Colonic mucosa (tissue), 4 donors: Measurements from ENCODE around the gene ETV6. TPM values are rescaled to one million over a fixed set of nuclear protein-coding genes. Genes with fewer than 3 reads are reported as not detected.

Source experiments
- DNase-seq: peaks from one replicate; pipeline ENCODE4 v3.0.0-alpha.2; 2020
- H3K27ac ChIP-seq: fragments of 200-600 bp; one replicate; pipeline ENCODE4 v1.8.0; 2021
- H3K27me3 ChIP-seq: fragments of 200-600 bp; one replicate; pipeline ENCODE4 v1.8.0; 2021
- H3K36me3 ChIP-seq: fragments of 200-600 bp; one replicate; pipeline ENCODE4 v1.8.0; 2021
- H3K4me1 ChIP-seq: fragments of 200-600 bp; one replicate; pipeline ENCODE4 v1.8.0; 2021; ENCODE audit warnings: mild to moderate bottlenecking
- H3K4me3 ChIP-seq: fragments of 200-600 bp; one replicate; pipeline ENCODE4 v1.8.0; 2021
- H3K9ac ChIP-seq, 2 donors: one replicate each; pipeline ENCODE4 v1.7.0; 2013; ENCODE audit warnings: control low read depth in 2 of 2, low read depth in 2 of 2, low read length in 2 of 2
- H3K9me3 ChIP-seq: fragments of 200-600 bp; one replicate; pipeline ENCODE4 v1.8.0; 2021
- CTCF ChIP-seq: fragments of 200-600 bp; IDR thresholded peaks from one replicate; pipeline ENCODE4 v1.8.0; 2022; ENCODE audit warnings: antibody characterized with exemption, mild to moderate bottlenecking
- intact Hi-C: fragments of 100-400 bp; cut with DNase I; formaldehyde crosslinking; loops from one replicate; pipeline ENCODE4 v1.14.1; 2022
- total RNA-seq, 2 donors: library from RNA; stranded (reverse); fragmentation: NEBNext Ultra II Directional in 1 of 2; extraction: Animal tissue kit (Norgen Biotek cat#: 25700) in 1 of 2; gene quantifications; one replicate each; pipeline ENCODE4 v1.2.1, GENCODE V29; 2021
- donor health status: healthy.
- donor health status: DM: no; HTN: no; CAD: no.
- donor health status: DM: no; HTN: no; CAD: no.

ETV6 gene
- total RNA-seq, 2 donors from 2014 or later, result 49.2 to 73.1 TPM

DNA sequence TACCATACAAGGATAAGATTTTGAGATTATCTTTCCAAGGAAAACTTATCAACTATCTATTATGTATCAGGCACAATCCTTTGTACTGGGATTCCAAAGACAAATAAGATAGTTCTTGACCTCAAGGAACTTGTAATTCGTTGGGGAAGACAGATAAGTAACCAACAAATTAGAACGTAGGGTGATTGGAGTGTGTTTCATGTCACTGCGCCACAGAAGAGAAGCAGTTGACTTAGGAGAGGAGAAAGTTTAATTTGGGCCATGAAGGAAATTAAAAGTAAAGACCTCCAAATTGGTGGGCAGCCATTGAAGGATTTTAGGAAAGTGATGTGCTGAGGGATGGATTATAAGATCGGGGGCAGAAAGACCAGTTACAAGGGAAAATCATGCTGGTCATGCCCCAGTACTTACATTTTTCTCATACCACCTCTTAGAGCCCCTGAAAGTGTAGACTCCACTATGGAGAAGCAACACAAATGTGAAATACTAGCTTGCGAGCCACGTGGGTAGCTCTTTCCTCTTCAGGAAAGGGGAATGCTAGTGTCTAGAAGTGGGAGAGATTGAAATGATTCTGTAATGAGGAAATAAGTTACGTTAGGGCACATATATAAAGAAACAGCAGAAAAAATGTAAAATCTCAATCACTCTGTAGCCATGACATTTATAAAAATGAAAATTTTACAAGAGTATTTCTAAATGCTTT, 148.7 kb downstream of the ETV6 start:
- Histone ChIP-seq H3K9me3 (no peaks in the 10 kb centered on the region), H3K9ac (no peak overlapping the region), H3K4me3 (no peak overlapping the region), H3K27me3 (no peaks in the 10 kb centered on the region), H3K27ac (no peak overlapping the region), H3K36me3 (no peaks in the 10 kb centered on the region), H3K4me1 (peaks cover 12% of the 10 kb centered on the region)
- intact Hi-C loops, result no loop called here
- DNase-seq, result no peak
- TF ChIP-seq CTCF, result no peak

GRCh38 chr12:11798856-11799501, 149.5 kb downstream of the ETV6 start:
- Histone ChIP-seq H3K27me3 (no peaks in the 10 kb centered on the region), H3K27ac (no peak overlapping the region), H3K4me1 (peaks cover 12% of the 10 kb centered on the region), H3K4me3 (no peak overlapping the region), H3K36me3 (no peaks in the 10 kb centered on the region), H3K9ac (no peak overlapping the region), H3K9me3 (no peaks in the 10 kb centered on the region)
- TF ChIP-seq CTCF, result no peak
- intact Hi-C loops, result no loop called here
- no peak for DNase-seq

DNA sequence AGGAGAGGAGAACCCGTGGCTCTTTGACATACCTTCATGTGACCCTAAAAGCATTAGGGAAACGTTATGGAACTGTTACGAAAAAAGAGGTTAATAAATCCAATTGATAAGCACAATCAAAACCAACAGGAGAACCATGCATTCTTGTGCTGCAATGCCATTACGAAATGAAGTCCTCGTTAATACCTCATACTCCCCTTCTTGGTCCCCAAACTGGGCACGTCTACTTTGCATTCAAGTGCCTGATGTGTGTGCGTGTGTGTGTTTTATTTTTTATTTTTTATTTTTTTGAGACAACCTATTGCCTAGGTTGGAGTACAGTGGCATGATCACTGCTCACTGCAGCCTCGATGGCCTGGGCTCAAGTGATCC, 150.0 kb downstream of the ETV6 start:
- intact Hi-C loops, result no loop called here
- Histone ChIP-seq H3K36me3 (no peaks in the 10 kb centered on the region), H3K27ac (no peak overlapping the region), H3K9ac (no peak overlapping the region), H3K4me3 (no peak overlapping the region), H3K27me3 (no peaks in the 10 kb centered on the region), H3K9me3 (no peaks in the 10 kb centered on the region), H3K4me1 (peaks cover 8% of the 10 kb centered on the region)
- TF ChIP-seq CTCF, result no peak
- DNase-seq, result no peak

GRCh38 chr12:11801643-11802042, 152.2 kb downstream of the ETV6 start:
- H3K9me3 ChIP-seq, result no peaks in the 10 kb centered on the region
- DNase-seq, result no peak
- no peak overlapping the region for H3K9ac ChIP-seq
- no peak overlapping the region for H3K4me3 ChIP-seq
- intact Hi-C loops, result no loop called here
- no peaks in the 10 kb centered on the region for H3K36me3 ChIP-seq
- no peaks in the 10 kb centered on the region for H3K27me3 ChIP-seq
- no peak overlapping the region for H3K27ac ChIP-seq
- peaks cover 3% of the 10 kb centered on the region for H3K4me1 ChIP-seq
- no peak for TF ChIP-seq CTCF

GRCh38 chr12:11804130-11804529, 154.7 kb downstream of the ETV6 start:
- no peak overlapping the region for H3K9ac ChIP-seq
- H3K27me3 ChIP-seq, result no peaks in the 10 kb centered on the region
- no peak overlapping the region for H3K4me3 ChIP-seq
- TF ChIP-seq CTCF, result no peak
- H3K36me3 ChIP-seq, result no peaks in the 10 kb centered on the region
- intact Hi-C loops, result no loop called here
- no peaks in the 10 kb centered on the region for H3K4me1 ChIP-seq
- no peak for DNase-seq
- H3K9me3 ChIP-seq, result no peaks in the 10 kb centered on the region
- no peak overlapping the region for H3K27ac ChIP-seq
